Measurements from ENCODE around the gene UCK2.
A peak's percentile ranks its signal among the peaks of the same experiment; 100 is the strongest.

The UCK2 gene

GRCh38 chr1:165828103-165828668 lies 772 bp downstream of the UCK2 start:
- DNase-seq (ENCODE audit: low read depth) = peak; percentile 24
- H3K4me3 ChIP-seq (ENCODE audit: low read length) = peak overlapping the region; percentile 86
- TF ChIP-seq, protein P1, sequence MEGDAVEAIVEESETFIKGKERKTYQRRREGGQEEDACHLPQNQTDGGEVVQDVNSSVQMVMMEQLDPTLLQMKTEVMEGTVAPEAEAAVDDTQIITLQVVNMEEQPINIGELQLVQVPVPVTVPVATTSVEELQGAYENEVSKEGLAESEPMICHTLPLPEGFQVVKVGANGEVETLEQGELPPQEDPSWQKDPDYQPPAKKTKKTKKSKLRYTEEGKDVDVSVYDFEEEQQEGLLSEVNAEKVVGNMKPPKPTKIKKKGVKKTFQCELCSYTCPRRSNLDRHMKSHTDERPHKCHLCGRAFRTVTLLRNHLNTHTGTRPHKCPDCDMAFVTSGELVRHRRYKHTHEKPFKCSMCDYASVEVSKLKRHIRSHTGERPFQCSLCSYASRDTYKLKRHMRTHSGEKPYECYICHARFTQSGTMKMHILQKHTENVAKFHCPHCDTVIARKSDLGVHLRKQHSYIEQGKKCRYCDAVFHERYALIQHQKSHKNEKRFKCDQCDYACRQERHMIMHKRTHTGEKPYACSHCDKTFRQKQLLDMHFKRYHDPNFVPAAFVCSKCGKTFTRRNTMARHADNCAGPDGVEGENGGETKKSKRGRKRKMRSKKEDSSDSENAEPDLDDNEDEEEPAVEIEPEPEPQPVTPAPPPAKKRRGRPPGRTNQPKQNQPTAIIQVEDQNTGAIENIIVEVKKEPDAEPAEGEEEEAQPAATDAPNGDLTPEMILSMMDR (conservative IDR thresholded peaks at IDR 0.05; ENCODE audit: low read length) = no peak

DNA sequence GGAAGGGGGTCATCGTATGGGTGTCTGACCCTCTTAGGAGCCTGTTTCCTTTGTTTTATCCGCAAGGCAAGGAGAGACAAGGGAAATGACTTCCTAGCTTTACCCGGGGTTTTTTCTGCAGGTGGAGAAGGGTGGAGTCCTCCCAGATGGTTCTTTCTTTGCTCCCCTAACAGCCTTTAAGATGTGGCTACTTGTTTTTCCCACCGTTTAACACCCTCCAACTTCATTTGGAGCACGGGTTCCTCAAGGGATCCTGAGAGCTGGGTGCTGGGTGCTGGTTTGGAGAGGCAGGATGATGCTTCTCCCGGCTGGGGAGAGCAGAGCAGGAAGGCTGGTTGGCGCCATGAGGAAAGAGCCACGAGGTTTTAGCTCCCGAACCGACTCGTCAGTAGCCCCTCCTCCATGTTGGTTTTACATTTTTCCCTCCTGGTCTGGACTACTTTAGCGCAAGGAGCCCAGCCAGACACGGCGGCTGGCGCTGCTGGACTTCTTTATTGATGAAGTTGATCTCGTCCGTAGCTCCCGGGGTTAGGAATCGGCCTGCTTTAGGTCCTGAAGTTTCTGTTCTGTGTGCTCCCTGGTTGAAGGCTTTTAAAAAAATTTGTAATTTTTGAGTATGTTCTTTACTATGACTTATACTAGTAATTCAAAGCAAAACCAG lies 1.4 kb downstream of the UCK2 start:
- peak overlapping the region; percentile 86 for H3K4me3 ChIP-seq (ENCODE audit: low read length)
- TF ChIP-seq, protein P1 (conservative IDR thresholded peaks at IDR 0.05; ENCODE audit: low read length) = no peak
- peak; percentile 88 for DNase-seq (ENCODE audit: low read depth)

DNA sequence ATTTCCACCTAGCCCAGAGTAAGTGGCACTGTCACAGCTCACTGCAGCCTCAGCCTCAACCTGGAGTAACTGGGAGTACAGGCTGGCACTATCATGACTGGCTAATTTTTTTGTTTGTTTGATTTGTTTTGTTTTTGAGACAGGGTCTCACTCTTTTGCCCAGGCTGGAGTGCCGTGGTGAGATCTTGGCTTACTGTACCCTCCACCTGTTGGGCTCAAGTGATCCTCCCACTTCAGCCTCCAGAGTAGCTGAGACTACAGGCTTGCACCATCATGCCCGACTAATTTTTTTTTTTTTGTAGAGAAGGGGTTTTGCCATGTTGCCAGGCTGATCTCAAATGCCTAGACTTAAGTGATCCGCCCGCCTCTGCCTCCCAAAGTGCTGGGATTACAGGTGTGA lies 2.5 kb downstream of the UCK2 start:
- H3K4me3 ChIP-seq (ENCODE audit: low read length) = peak overlapping the region; percentile 86
- DNase-seq (ENCODE audit: low read depth) = no peak
- TF ChIP-seq, protein P1 (conservative IDR thresholded peaks at IDR 0.05; ENCODE audit: low read length) = no peak

GRCh38 chr1:165831146-165831545 lies 3.7 kb downstream of the UCK2 start:
- no peak overlapping the region for H3K4me3 ChIP-seq (ENCODE audit: low read length)
- TF ChIP-seq, protein P1 (conservative IDR thresholded peaks at IDR 0.05; ENCODE audit: low read length) = no peak
- no peak for DNase-seq (ENCODE audit: low read depth)

- no peak for DNase-seq (ENCODE audit: low read depth)
- H3K4me3 ChIP-seq (ENCODE audit: low read length) = no peak overlapping the region
- TF ChIP-seq, protein P1 (conservative IDR thresholded peaks at IDR 0.05; ENCODE audit: low read length) = no peak
These were observed 5.5 kb downstream of the UCK2 start for GRCh38 chr1:165832902-165833301.

GRCh38 chr1:165833358-165833757 lies 5.9 kb downstream of the UCK2 start:
- TF ChIP-seq, protein P1 (conservative IDR thresholded peaks at IDR 0.05; ENCODE audit: low read length) = no peak
- no peak for DNase-seq (ENCODE audit: low read depth)
- no peak overlapping the region for H3K4me3 ChIP-seq (ENCODE audit: low read length)

DNA sequence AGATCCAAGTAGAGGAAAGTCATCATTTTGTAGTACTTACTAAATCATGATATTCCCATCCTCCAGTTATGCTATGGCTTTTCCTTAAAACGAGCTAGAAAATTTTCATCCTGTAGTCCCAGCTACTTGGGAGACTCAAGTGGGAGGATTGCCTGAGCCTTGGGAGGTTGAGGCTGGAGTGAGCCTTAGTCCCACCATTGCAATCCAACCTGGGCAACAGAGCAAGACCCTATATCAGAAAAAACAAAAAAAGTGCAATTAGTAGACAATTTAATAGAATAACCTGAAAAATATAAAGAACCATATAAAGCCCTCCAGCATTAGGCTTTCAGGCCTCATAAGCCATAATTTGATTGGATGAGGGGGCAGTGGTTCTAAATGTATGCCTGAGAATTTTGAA lies 6.8 kb downstream of the UCK2 start:
- TF ChIP-seq, protein P1 (conservative IDR thresholded peaks at IDR 0.05; ENCODE audit: low read length) = no peak
- H3K4me3 ChIP-seq (ENCODE audit: low read length) = no peak overlapping the region
- no peak for DNase-seq (ENCODE audit: low read depth)
